Coronary artery (tissue), 2 donors: ENCODE data around the gene GLI2.

Source experiments
- DNase-seq: peaks from one replicate; pipeline ENCODE4 v3.0.0-alpha.2; 2017; ENCODE audit warnings: low spot score
- H3K27ac ChIP-seq, 2 donors: fragments of 200-600 bp; sonication (generic); one replicate each; pipeline ENCODE4 v1.5.1; 2016 to 2019
- H3K4me3 ChIP-seq: fragments of 200-600 bp; sonication (generic); 2 replicates; pipeline ENCODE4 v1.5.1; 2016; ENCODE audit warnings: mild to moderate bottlenecking, moderate library complexity
- TF ChIP-seq, protein P1 (sequence below): fragments of 200-600 bp; sonication (generic); IDR thresholded peaks from one replicate; pipeline ENCODE4 v1.5.1; 2019; ENCODE audit warnings: antibody characterized with exemption

Gene GLI2

DNA sequence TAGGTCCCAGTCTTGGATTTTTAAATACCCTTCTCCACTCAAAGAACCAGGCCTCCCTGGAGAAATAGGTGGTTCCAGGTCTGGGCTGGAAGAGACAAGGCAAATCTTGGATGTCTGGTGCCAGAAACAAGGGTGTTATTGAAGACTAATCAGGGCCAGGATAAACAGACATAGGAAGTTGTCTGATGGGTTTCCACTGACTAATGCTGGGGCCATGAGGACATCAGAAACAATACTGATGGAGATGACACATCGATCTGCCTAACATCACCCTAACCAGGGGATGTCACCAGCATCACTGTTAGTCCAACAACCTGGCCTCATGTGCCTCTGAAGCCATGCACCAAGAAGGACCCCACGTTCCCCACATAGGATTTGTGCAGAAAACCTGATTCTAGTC, 42.5 kb upstream of the GLI2 start:
- TF ChIP-seq, protein P1, sequence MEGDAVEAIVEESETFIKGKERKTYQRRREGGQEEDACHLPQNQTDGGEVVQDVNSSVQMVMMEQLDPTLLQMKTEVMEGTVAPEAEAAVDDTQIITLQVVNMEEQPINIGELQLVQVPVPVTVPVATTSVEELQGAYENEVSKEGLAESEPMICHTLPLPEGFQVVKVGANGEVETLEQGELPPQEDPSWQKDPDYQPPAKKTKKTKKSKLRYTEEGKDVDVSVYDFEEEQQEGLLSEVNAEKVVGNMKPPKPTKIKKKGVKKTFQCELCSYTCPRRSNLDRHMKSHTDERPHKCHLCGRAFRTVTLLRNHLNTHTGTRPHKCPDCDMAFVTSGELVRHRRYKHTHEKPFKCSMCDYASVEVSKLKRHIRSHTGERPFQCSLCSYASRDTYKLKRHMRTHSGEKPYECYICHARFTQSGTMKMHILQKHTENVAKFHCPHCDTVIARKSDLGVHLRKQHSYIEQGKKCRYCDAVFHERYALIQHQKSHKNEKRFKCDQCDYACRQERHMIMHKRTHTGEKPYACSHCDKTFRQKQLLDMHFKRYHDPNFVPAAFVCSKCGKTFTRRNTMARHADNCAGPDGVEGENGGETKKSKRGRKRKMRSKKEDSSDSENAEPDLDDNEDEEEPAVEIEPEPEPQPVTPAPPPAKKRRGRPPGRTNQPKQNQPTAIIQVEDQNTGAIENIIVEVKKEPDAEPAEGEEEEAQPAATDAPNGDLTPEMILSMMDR: no peak
- H3K27ac ChIP-seq: no peak overlapping the region
- H3K4me3 ChIP-seq: no peak overlapping the region
- DNase-seq: no peak

DNA sequence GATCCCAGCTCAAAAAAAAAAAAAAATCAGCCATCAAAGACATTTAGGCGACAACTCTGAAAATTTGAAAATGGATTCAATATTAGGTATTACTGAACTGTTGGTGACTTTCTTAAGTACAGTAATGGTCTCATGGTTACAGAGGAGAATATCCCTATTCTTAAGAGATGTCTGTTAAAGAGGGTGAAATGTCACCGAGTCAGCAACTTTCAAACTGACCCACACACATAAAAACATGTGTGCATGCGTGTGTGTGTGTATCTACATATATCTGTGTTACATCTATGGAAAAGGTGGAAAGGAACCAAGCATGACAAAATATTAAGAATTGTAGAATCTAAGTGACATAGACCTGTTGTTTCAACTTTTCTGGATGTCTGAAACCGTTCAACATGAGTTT, 41.6 kb upstream of the GLI2 start:
- DNase-seq: no peak
- Histone ChIP-seq H3K27ac (no peak overlapping the region), H3K4me3 (no peak overlapping the region)
- TF ChIP-seq, protein P1: no peak

DNA sequence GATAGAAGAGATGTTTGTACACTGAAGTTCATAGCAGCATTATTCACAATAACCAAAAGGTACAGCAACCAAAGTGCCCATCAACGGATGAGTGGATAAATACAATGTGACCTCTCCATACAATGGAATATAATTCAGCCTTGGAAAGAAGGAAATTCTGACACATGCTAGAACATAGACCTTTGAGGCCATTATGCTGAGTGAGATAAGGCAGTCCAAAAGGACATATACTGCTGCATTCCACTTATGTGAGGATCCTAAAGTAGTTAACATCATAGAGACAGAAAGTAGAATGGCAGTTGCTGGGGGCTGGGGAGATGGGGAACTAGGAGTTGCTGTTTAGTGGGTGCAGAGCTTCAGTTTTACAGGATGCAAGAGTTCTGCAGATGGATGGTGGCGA, 38.2 kb upstream of the GLI2 start:
- no peak overlapping the region for H3K27ac ChIP-seq
- H3K4me3 ChIP-seq: no peak overlapping the region
- no peak for DNase-seq
- TF ChIP-seq, protein P1: no peak

DNA sequence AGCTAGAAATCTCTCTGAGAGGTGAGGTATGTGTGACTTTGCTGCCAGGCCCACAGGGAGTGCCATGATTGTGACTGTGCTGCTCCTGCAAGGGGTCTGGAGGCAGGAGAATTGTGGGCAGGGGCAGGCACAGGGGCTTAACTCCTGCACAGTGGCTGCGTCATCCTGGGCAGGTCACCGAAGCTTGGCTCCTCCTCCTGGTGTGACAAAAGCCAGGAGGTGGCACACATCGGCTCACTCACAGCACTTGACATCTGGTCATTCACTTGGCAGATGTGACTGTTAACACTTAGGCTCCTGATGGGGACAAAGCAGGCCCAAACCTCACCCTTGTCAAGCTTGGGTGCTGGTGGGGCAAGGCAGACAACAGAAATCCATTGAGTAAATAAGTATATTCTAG, 36.4 kb upstream of the GLI2 start:
- DNase-seq: no peak
- TF ChIP-seq, protein P1: no peak
- no peak overlapping the region for H3K4me3 ChIP-seq
- H3K27ac ChIP-seq: no peak overlapping the region

DNA sequence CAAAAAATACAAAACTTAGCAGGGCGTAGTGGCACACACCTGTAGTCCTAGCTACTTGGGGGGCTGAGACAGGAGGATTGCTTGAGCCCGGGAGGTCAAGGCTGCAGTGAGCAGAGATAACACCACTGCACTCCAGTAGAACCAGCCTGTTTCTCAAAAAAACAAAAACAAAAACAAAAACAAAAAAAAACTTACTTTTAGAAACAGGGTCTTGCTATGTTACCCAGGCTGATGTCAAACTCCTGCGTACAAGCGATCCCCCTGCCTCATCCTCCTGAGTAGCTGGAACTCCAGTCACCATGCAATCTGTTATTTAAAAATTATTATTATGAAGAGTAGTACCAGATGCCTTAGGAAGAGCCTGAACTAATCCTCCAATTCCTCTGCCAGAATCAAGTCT, 35.0 kb upstream of the GLI2 start:
- TF ChIP-seq, protein P1: no peak
- H3K4me3 ChIP-seq: no peak overlapping the region
- no peak overlapping the region for H3K27ac ChIP-seq
- no peak for DNase-seq

DNA sequence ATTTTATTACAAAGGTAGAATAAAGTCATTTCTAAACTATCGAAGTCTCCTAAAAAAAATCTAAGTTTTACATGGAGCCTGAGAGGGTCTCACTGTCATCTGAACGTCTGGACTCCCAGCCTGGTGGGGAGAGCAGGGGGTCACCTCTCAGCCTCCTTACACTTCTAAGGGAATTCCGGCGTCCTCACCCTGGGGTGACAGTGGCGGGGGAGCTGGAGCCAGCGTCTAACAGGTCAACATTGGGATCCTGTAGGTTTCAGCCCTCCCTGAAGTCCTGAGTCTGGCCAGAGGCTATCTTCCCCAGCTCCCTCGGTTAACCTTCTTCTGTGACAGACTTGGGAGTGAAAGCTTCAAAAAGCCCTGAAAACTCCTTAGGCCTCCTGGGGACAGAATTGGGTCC, 34.6 kb upstream of the GLI2 start:
- Histone ChIP-seq H3K27ac (no peak overlapping the region), H3K4me3 (no peak overlapping the region)
- DNase-seq: no peak
- TF ChIP-seq, protein P1: no peak

DNA sequence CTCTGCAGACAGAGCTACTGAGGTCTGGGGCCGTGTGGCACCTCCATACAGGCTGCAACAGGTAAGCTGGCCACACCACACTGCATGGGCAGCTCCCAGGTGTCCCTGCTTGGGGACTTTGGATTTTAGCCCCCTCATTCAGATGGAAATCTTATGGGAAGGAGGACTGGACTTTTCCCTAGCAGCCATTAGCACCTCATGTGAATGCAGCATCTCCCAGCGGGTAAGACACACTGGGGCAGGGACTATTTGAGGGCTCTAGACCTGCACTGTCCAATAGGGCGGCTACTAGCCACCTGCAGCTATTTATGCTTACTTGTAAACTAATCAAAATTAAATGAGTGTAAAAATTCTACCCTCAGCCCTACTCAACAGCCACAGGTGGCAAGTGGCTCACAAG, 34.2 kb upstream of the GLI2 start:
- TF ChIP-seq, protein P1: no peak
- DNase-seq: no peak
- H3K27ac ChIP-seq: no peak overlapping the region
- no peak overlapping the region for H3K4me3 ChIP-seq
